Upper lobe of left lung (tissue), 4 donors: Measurements from ENCODE around the gene ADCY2.

Experiments
- EP300 ChIP-seq, 4 donors: sonication (generic); formaldehyde crosslinking; IDR thresholded peaks; one replicate each; pipeline ENCODE4 v1.5.1; 2017; ENCODE audit warnings: antibody characterized with exemption in 4 of 4, control low read depth in 2 of 4
- POLR2A ChIP-seq, 4 donors: fragments of 450-650 bp; IDR thresholded peaks; one replicate each; pipeline ENCODE4 v1.5.1; 2016 to 2017; ENCODE audit warnings: antibody characterized with exemption in 4 of 4, mild to moderate bottlenecking in 2 of 4
- TF ChIP-seq, protein P1 (sequence below), 6 experiments: fragments of 450-650 bp in 4 of 6; fragments of 200-600 bp in 2 of 6; sonication (generic) in 2 of 6; IDR thresholded peaks; one replicate each; pipeline ENCODE4 v1.5.1; 2016 to 2019; ENCODE audit warnings: antibody characterized with exemption in 6 of 6

GRCh38 chr5:7668161-7668560 is 272.2 kb downstream of the ADCY2 start:
- TF ChIP-seq, protein P1, sequence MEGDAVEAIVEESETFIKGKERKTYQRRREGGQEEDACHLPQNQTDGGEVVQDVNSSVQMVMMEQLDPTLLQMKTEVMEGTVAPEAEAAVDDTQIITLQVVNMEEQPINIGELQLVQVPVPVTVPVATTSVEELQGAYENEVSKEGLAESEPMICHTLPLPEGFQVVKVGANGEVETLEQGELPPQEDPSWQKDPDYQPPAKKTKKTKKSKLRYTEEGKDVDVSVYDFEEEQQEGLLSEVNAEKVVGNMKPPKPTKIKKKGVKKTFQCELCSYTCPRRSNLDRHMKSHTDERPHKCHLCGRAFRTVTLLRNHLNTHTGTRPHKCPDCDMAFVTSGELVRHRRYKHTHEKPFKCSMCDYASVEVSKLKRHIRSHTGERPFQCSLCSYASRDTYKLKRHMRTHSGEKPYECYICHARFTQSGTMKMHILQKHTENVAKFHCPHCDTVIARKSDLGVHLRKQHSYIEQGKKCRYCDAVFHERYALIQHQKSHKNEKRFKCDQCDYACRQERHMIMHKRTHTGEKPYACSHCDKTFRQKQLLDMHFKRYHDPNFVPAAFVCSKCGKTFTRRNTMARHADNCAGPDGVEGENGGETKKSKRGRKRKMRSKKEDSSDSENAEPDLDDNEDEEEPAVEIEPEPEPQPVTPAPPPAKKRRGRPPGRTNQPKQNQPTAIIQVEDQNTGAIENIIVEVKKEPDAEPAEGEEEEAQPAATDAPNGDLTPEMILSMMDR (IDR thresholded peaks at IDR 0.05): no peak
- TF ChIP-seq POLR2A (IDR thresholded peaks at IDR 0.05) (no peak), EP300 (IDR thresholded peaks at IDR 0.05) (no peak)
